GM11168 (cell line): ENCODE results near the gene SINHCAF.

Experiments used
- in situ Hi-C: fragments of 300-500 bp; cut with MboI; formaldehyde crosslinking; loops from one replicate; pipeline ENCODE4 v1.12.0; 2022; ENCODE audit warnings: low sequenced_read_pairs; ENCODE audit not compliant: unreplicated experiment

SINHCAF gene

GRCh38 chr12:31236998-31237637 lies 88.8 kb downstream of the SINHCAF start:
- in situ Hi-C loops: loop anchor here (10.0 to 25.0 kb wide), 2 partner anchors 125 to 392 kb away; no protein-coding TSS in a partner anchor

- in situ Hi-C loops: loop anchor here (10.0 to 25.0 kb wide), 2 partner anchors 124 to 391 kb away; no protein-coding TSS in a partner anchor
Observed at GRCh38 chr12:31235868-31236395, 90.0 kb downstream of the SINHCAF start.

GRCh38 chr12:31234955-31235867 lies 90.7 kb downstream of the SINHCAF start:
- in situ Hi-C loops: loop anchor here (10.0 to 25.0 kb wide), 2 partner anchors 123 to 390 kb away; no protein-coding TSS in a partner anchor

GRCh38 chr12:31234053-31234840 lies 91.7 kb downstream of the SINHCAF start:
- in situ Hi-C loops: loop anchor here (10.0 to 25.0 kb wide), 2 partner anchors 122 to 389 kb away; no protein-coding TSS in a partner anchor

- in situ Hi-C loops: loop anchor here (10.0 to 25.0 kb wide), 2 partner anchors 121 to 388 kb away; no protein-coding TSS in a partner anchor
Observed at GRCh38 chr12:31233061-31233730, 92.8 kb downstream of the SINHCAF start.

GRCh38 chr12:31232361-31232965 lies 93.5 kb downstream of the SINHCAF start:
- in situ Hi-C loops: loop anchor here (10.0 to 25.0 kb wide), 2 partner anchors 120 to 388 kb away; no protein-coding TSS in a partner anchor

GRCh38 chr12:31231611-31232360 lies 94.2 kb downstream of the SINHCAF start:
- in situ Hi-C loops: loop anchor here (10.0 to 25.0 kb wide), 2 partner anchors 119 to 387 kb away; no protein-coding TSS in a partner anchor
